ENCODE measurements around the gene TLL2. TPM values are rescaled to one million over a fixed set of nuclear protein-coding genes. Genes with fewer than 3 reads are reported as not detected.
A peak's percentile ranks its signal among the peaks of the same experiment; 100 is the strongest.

TLL2 gene
- total and polyA plus RNA-seq, 2 donors (not counting 3 experiments of a cell fraction or from before 2014, with no cell fraction given), result 0.03 to 0.20 TPM

GRCh38 chr10:96536129-96536528, 22.4 kb upstream of the TLL2 start:
- intact Hi-C loops (cut with micrococcal nuclease) (no loop called here), dilution Hi-C loops (cut with MboI; ENCODE audit: extremely low pct_ligation_motif_present, low sequenced_read_pairs) (no loop called here)
- no peak overlapping the region for H3K27ac ChIP-seq (ENCODE audit: insufficient read depth, low read depth, low read length)
- TF ChIP-seq JUN (IDR thresholded peaks at IDR 0.05; ENCODE audit: borderline replicate concordance, insufficient read depth, insufficient read length, low read depth) (no peak), POLR2AphosphoS5 (IDR thresholded peaks at IDR 0.05; ENCODE audit: insufficient read depth, low read depth, low read length) (no peak), MYC (IDR thresholded peaks at IDR 0.05; ENCODE audit: low read depth, low read length) (no peak), GATA2 (IDR thresholded peaks at IDR 0.05; ENCODE audit: insufficient read depth, insufficient read length, low read depth, low read length) (no peak), EZH2 (IDR thresholded peaks at IDR 0.05; ENCODE audit: borderline replicate concordance, low read depth, low read length, severe bottlenecking) (no peak), FOS (IDR thresholded peaks at IDR 0.05; ENCODE audit: borderline replicate concordance, insufficient read depth, low read length) (no peak), POLR2A (IDR thresholded peaks at IDR 0.05; ENCODE audit: low read depth, low read length) (no peak)
- TF ChIP-seq, protein P1, sequence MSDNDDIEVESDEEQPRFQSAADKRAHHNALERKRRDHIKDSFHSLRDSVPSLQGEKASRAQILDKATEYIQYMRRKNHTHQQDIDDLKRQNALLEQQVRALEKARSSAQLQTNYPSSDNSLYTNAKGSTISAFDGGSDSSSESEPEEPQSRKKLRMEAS (IDR thresholded peaks at IDR 0.05; ENCODE audit: insufficient read depth, insufficient read length), result no peak
- TF ChIP-seq, protein P2, sequence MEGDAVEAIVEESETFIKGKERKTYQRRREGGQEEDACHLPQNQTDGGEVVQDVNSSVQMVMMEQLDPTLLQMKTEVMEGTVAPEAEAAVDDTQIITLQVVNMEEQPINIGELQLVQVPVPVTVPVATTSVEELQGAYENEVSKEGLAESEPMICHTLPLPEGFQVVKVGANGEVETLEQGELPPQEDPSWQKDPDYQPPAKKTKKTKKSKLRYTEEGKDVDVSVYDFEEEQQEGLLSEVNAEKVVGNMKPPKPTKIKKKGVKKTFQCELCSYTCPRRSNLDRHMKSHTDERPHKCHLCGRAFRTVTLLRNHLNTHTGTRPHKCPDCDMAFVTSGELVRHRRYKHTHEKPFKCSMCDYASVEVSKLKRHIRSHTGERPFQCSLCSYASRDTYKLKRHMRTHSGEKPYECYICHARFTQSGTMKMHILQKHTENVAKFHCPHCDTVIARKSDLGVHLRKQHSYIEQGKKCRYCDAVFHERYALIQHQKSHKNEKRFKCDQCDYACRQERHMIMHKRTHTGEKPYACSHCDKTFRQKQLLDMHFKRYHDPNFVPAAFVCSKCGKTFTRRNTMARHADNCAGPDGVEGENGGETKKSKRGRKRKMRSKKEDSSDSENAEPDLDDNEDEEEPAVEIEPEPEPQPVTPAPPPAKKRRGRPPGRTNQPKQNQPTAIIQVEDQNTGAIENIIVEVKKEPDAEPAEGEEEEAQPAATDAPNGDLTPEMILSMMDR (IDR thresholded peaks at IDR 0.05; ENCODE audit: extremely low read depth in 1 of 2, insufficient read depth in 1 of 2, low read depth in 1 of 2, low read length in 2 of 2), result no peak
- peaks cover 63% of the 10 kb centered on the region for H3K79me2 ChIP-seq (ENCODE audit: control insufficient read depth, insufficient read depth, low read length)
- H3K9me3 ChIP-seq (replicated peaks; ENCODE audit: control insufficient read depth, insufficient read depth, low read length), result no peaks in the 10 kb centered on the region
- H3K4me1 ChIP-seq (ENCODE audit: control insufficient read depth, extremely low read depth, insufficient read depth, low read length), result no peaks in the 10 kb centered on the region
- peak; percentile 20 for DNase-seq (ENCODE audit: low read depth, low spot score)
- no peaks in the 10 kb centered on the region for H4K20me1 ChIP-seq (replicated peaks; ENCODE audit: control insufficient read depth, extremely low read depth, insufficient read depth, low read length)
- no peaks in the 10 kb centered on the region for H3K27me3 ChIP-seq (ENCODE audit: control insufficient read depth in 2 of 2, insufficient read depth in 2 of 2, low read length in 2 of 2)
- H3K9ac ChIP-seq (replicated peaks; ENCODE audit: extremely low read depth, insufficient read depth, low read length), result no peak overlapping the region
- peaks cover 2 to 3% of the 10 kb centered on the region in 2 experiments for H3K36me3 ChIP-seq (ENCODE audit: control insufficient read depth in 2 of 2, extremely low read depth in 1 of 2, insufficient read depth in 2 of 2, low read length in 2 of 2)
- no peak overlapping the region for H2AFZ ChIP-seq (ENCODE audit: low read depth, low read length)
- H3K4me3 ChIP-seq (replicated peaks in 1 of 3; ENCODE audit: insufficient read depth in 1 of 3, low read depth in 1 of 3, low read length in 3 of 3), result no peak overlapping the region
- ChIA-PET CTCF (interaction anchor here (0.8 to 1.9 kb wide), 5 partner anchors 9 to 166 kb away, joined by 3 to 12 read pairs (median 4); partner anchors contain the start of gene TLL2), POLR2A (no interaction called here)
- FAIRE-seq, result no peak
- H3K4me2 ChIP-seq (ENCODE audit: insufficient read depth, low read length), result no peak overlapping the region
- no peaks in the 10 kb centered on the region for H3K9me1 ChIP-seq (replicated peaks; ENCODE audit: control insufficient read depth, extremely low read depth, insufficient read depth, low read length)
- no TSS peak for BruUV-seq (replicated peaks)
